GM19099 (cell line): ENCODE measurements around the gene RPL29.

Experiments used
- POLR2A ChIP-seq: IDR thresholded peaks from 3 replicates; pipeline ENCODE4 v1.6.1; 2011; ENCODE audit warnings: low read depth; ENCODE audit not compliant: insufficient read length; ENCODE audit errors: extremely low read depth

The RPL29 gene

GRCh38 chr3:51954713-51955112 is 41.0 kb downstream of the RPL29 start:
- TF ChIP-seq POLR2A = no peak

- TF ChIP-seq POLR2A = no peak
These were observed 41.6 kb downstream of the RPL29 start for GRCh38 chr3:51954105-51954504.

- no peak for TF ChIP-seq POLR2A
These were observed 42.2 kb downstream of the RPL29 start for GRCh38 chr3:51953445-51953844.

GRCh38 chr3:51950899-51951298 is 44.8 kb downstream of the RPL29 start:
- no peak for TF ChIP-seq POLR2A

- TF ChIP-seq POLR2A = no peak
These were observed 46.6 kb downstream of the RPL29 start for GRCh38 chr3:51949121-51949520.

- no peak for TF ChIP-seq POLR2A
These were observed 47.6 kb downstream of the RPL29 start for GRCh38 chr3:51948016-51948580.

GRCh38 chr3:51947215-51947900 is 48.3 kb downstream of the RPL29 start:
- no peak for TF ChIP-seq POLR2A

GRCh38 chr3:51946796-51947195 is 48.9 kb downstream of the RPL29 start:
- no peak for TF ChIP-seq POLR2A

GRCh38 chr3:51945926-51946705 is 49.6 kb downstream of the RPL29 start:
- no peak for TF ChIP-seq POLR2A

- no peak for TF ChIP-seq POLR2A
These were observed 50.5 kb downstream of the RPL29 start for GRCh38 chr3:51945031-51945840.

GRCh38 chr3:51944451-51945021 is 51.2 kb downstream of the RPL29 start:
- TF ChIP-seq POLR2A = no peak
